ENCODE measurements around the gene FBXO38.

DNA sequence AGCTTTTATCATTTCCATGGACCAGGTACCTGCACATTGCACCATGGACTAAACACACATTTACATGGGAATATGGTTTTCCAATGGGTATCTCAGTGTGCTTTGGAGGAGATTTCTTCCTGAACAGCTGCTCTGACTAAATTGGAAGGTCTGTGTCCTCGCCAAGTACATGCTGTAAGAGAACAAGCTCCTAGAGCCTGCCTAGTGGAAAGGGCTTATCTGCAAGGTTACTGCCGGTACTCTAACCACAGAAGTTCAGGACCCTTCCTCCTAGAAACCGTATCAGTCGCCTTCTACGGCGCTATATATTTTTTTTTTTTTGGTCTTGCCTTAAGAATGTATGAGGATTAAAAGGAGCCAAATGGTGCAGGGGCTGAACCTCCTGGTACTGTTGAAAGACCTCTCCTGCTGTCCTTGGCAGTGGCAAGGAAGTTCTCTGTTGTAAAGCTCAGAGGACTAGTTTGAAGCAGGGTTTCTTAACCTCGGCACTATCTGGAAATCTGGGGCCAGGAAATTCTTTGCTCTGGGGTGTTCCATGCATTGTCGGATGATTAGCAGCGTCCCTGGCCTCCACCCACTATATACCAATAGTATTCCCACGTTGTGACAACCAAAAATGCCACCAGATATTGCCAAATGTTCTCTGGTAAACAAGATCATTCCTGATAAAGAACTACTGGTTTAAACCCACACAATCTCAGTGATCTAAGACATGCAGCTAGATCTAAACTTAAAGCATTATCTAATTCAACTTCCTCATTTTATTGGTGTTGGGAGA, 107.4 kb downstream of the FBXO38 start:
- no peak for TF ChIP-seq CEBPB (IDR thresholded peaks at IDR 0.05; ENCODE audit: low read depth)
- TF ChIP-seq, protein P1, sequence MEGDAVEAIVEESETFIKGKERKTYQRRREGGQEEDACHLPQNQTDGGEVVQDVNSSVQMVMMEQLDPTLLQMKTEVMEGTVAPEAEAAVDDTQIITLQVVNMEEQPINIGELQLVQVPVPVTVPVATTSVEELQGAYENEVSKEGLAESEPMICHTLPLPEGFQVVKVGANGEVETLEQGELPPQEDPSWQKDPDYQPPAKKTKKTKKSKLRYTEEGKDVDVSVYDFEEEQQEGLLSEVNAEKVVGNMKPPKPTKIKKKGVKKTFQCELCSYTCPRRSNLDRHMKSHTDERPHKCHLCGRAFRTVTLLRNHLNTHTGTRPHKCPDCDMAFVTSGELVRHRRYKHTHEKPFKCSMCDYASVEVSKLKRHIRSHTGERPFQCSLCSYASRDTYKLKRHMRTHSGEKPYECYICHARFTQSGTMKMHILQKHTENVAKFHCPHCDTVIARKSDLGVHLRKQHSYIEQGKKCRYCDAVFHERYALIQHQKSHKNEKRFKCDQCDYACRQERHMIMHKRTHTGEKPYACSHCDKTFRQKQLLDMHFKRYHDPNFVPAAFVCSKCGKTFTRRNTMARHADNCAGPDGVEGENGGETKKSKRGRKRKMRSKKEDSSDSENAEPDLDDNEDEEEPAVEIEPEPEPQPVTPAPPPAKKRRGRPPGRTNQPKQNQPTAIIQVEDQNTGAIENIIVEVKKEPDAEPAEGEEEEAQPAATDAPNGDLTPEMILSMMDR (IDR thresholded peaks at IDR 0.05 in 2 of 3, conservative IDR thresholded peaks at IDR 0.05 in 1 of 3; ENCODE audit: borderline replicate concordance in 1 of 3, insufficient read depth in 1 of 3, low read depth in 2 of 3, low read length in 2 of 3) = no peak

All from HCT116 (cell line).